Glutamatergic neuron (in vitro differentiated cells): ENCODE results near the gene FOXD2. TPM values are rescaled to one million over a fixed set of nuclear protein-coding genes. Genes with fewer than 3 reads are reported as not detected.

ENCODE experiments used
- DNase-seq: peaks from one replicate; pipeline ENCODE4 v3.0.0; 2022
- H3K27ac Mint-ChIP-seq: one replicate; pipeline ENCODE4 v1.8.0; 2020; ENCODE audit warnings: mild to moderate bottlenecking, mixed read lengths, inconsistent platforms; ENCODE audit not compliant: unreplicated experiment
- H3K27me3 Mint-ChIP-seq: one replicate; pipeline ENCODE4 v1.8.0; 2020; ENCODE audit warnings: mild to moderate bottlenecking, moderate library complexity, mixed read lengths, inconsistent platforms; ENCODE audit not compliant: unreplicated experiment
- H3K36me3 Mint-ChIP-seq: one replicate; pipeline ENCODE4 v1.8.0; 2020; ENCODE audit warnings: mild to moderate bottlenecking, mixed read lengths, inconsistent platforms; ENCODE audit not compliant: unreplicated experiment
- H3K4me1 Mint-ChIP-seq: one replicate; pipeline ENCODE4 v1.8.0; 2020; ENCODE audit warnings: mild to moderate bottlenecking, low read depth, mixed read lengths, inconsistent platforms; ENCODE audit not compliant: unreplicated experiment
- H3K4me3 Mint-ChIP-seq: one replicate; pipeline ENCODE4 v1.8.0; 2020; ENCODE audit warnings: mild to moderate bottlenecking, mixed read lengths, inconsistent platforms; ENCODE audit not compliant: unreplicated experiment
- H3K9me3 Mint-ChIP-seq: one replicate; pipeline ENCODE4 v1.8.0; 2020; ENCODE audit warnings: mild to moderate bottlenecking, moderate library complexity, mixed read lengths, inconsistent platforms; ENCODE audit not compliant: unreplicated experiment
- CTCF ChIP-seq: fragments of 200-600 bp; sonication (generic); IDR thresholded peaks from one replicate; pipeline ENCODE4 v1.5.0; 2021; ENCODE audit not compliant: partially characterized antibody, unreplicated experiment
- long read RNA-seq: library from polyadenylated mRNA; unstranded; transcript quantifications from one replicate; pipeline ENCODE4 v2.0.0, GENCODE V29; 2020; ENCODE audit not compliant: unreplicated experiment
- total RNA-seq: library from RNA; stranded (reverse); fragmentation: NEBNext Ultra II Directional; extraction: Animal tissue kit (Norgen Biotek cat#: 25700); gene quantifications from one replicate; pipeline ENCODE4 v1.2.1, GENCODE V29; 2021; ENCODE audit not compliant: unreplicated experiment

Gene FOXD2
- not detected for total RNA-seq
- long read RNA-seq, result 0 reads

DNA sequence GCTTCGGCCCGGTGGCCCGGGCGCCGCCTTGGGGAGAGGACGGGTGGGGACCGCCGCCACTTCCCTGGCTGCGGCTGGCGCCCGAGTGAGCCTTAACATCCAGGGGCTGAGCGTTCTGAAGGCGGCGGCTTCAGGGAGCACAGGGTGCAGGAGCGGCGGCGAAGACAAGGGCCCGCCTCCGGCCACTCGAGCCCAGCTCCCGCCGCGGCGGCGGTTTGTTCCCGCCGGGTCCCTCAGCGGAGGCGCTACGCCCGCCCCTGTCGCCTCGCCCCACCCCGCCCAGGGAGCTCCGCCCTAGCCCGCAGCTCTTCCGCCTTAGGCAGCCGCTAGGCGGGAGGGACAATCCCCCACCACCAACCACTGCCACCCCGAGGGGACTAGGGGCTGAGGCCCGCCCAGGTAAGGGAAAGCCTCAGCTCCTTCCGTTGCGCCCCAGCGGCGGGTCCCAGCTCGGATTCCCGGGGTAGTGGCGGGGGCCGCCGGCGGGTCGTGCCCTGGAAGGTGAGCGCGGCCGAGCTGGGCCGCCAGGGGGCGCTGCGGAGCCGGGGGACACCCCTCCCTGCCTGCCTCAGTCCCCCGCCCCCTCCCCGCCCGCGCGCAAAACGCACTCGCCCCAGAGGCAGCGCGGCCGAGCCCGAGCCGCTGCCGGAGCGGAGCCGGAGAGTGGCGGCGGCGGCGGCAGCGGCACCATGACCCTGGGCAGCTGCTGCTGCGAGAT, at the start of gene FOXD2:
FOXD2 (plus strand) TSS at position 598 of the 718 bp plus-strand sequence; CDS start at position 690, 92 bp downstream.
- no peak within 1 kb of the TSS for H3K27ac Mint-ChIP-seq
- peak; percentile 92 for DNase-seq
- H3K4me1 Mint-ChIP-seq, result peaks cover 7% of the 10 kb centered on the region
- H3K27me3 Mint-ChIP-seq, result peaks cover 27% of the 10 kb centered on the region
- peak; percentile 100 for TF ChIP-seq CTCF
- H3K9me3 Mint-ChIP-seq, result peaks cover 2% of the 10 kb centered on the region
- H3K36me3 Mint-ChIP-seq, result no peaks in the 10 kb centered on the region
- H3K4me3 Mint-ChIP-seq, result peak within 1 kb of the TSS; percentile 80

- H3K27ac Mint-ChIP-seq, result no peak overlapping the region
- H3K4me3 Mint-ChIP-seq, result no peak overlapping the region
- peak; percentile 81 for DNase-seq
- peaks cover 3% of the 10 kb centered on the region for H3K4me1 Mint-ChIP-seq
- peaks cover 5% of the 10 kb centered on the region for H3K9me3 Mint-ChIP-seq
- H3K27me3 Mint-ChIP-seq, result peaks cover 9% of the 10 kb centered on the region
- H3K36me3 Mint-ChIP-seq, result no peaks in the 10 kb centered on the region
- TF ChIP-seq CTCF, result peak; percentile 74
These were observed 49.0 kb upstream of the FOXD2 start for GRCh38 chr1:47388891-47389238.

GRCh38 chr1:47389731-47390130, 48.1 kb upstream of the FOXD2 start:
- no peak for DNase-seq
- Mint-ChIP-seq H3K27me3 (peaks cover 9% of the 10 kb centered on the region), H3K27ac (no peak overlapping the region), H3K4me3 (no peak overlapping the region), H3K36me3 (no peaks in the 10 kb centered on the region), H3K4me1 (peaks cover 4% of the 10 kb centered on the region), H3K9me3 (peaks cover 7% of the 10 kb centered on the region)
- TF ChIP-seq CTCF, result no peak

DNA sequence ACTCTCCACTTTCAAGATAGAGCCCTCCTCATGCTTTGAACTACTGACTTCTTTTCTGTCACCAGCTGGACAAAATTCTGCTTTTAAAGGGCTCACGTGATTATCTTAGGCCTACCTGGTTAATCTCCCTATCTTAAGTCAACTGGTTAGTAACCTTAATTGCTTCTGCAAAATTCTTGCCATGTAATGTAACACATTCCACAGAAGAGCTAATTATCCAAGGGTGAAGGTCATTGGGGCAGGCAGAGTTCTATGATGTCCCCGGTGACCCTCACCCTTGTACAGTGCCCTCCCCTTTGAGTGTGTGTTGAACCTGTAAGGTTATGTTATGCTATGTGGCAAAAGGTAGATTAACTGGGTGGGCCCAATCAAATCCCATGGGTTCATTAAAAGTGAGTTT, 47.0 kb upstream of the FOXD2 start:
- TF ChIP-seq CTCF, result no peak

GRCh38 chr1:47393141-47393540, 44.7 kb upstream of the FOXD2 start:
- no peak for DNase-seq
- Mint-ChIP-seq H3K27me3 (peaks cover 5% of the 10 kb centered on the region), H3K27ac (no peak overlapping the region), H3K4me3 (no peak overlapping the region), H3K9me3 (peaks cover 5% of the 10 kb centered on the region), H3K4me1 (peaks cover 4% of the 10 kb centered on the region), H3K36me3 (no peaks in the 10 kb centered on the region)
- TF ChIP-seq CTCF, result no peak

More for the DNA sequence above, 47.0 kb upstream of the FOXD2 start:
- H3K27ac Mint-ChIP-seq, result no peak overlapping the region
- H3K27me3 Mint-ChIP-seq, result peaks cover 9% of the 10 kb centered on the region
- H3K36me3 Mint-ChIP-seq, result no peaks in the 10 kb centered on the region
- H3K4me1 Mint-ChIP-seq, result peaks cover 4% of the 10 kb centered on the region
- peaks cover 5% of the 10 kb centered on the region for H3K9me3 Mint-ChIP-seq
- H3K4me3 Mint-ChIP-seq, result no peak overlapping the region
- no peak for DNase-seq
